GM18909 (cell line): Measurements from ENCODE around the gene IP6K1.
"Not testable (repeated sequence)": the region's sequence is repeated elsewhere in the genome, so short reads cannot be mapped to it uniquely, and the experiment has no call there.

Source experiments
- ATAC-seq: cut with Tn5 transposase; IDR thresholded peaks from one replicate; pipeline ENCODE4 v1.9.1; 2021; ENCODE audit warnings: mild to moderate bottlenecking; ENCODE audit not compliant: unreplicated experiment, poor library complexity

Gene IP6K1

GRCh38 chr3:49794926-49795905 is 8.9 kb upstream of the IP6K1 start:
- no peak for ATAC-seq

GRCh38 chr3:49794431-49794830 is 8.1 kb upstream of the IP6K1 start:
- no peak for ATAC-seq

- ATAC-seq, result no peak
These were observed 7.2 kb upstream of the IP6K1 start for GRCh38 chr3:49793486-49794085.

GRCh38 chr3:49792371-49793150 is 6.2 kb upstream of the IP6K1 start:
- no peak for ATAC-seq

- no peak for ATAC-seq
These were observed 5.2 kb upstream of the IP6K1 start for GRCh38 chr3:49791571-49791970.

GRCh38 chr3:49790626-49791411 is 4.5 kb upstream of the IP6K1 start:
- no peak for ATAC-seq

GRCh38 chr3:49788056-49788455 is 1.7 kb upstream of the IP6K1 start:
- ATAC-seq, result no peak

- ATAC-seq, result no peak
These were observed 1.2 kb upstream of the IP6K1 start for GRCh38 chr3:49787536-49787935.

GRCh38 chr3:49787182-49787464 is 781 bp upstream of the IP6K1 start:
- peak; percentile 2 for ATAC-seq

GRCh38 chr3:49785565-49786356 is 581 bp downstream of the IP6K1 start:
- peak; percentile 55 for ATAC-seq

GRCh38 chr3:49782277-49782676 is 4.1 kb downstream of the IP6K1 start:
- not testable (repeated sequence) for ATAC-seq

- no peak for ATAC-seq
These were observed 4.7 kb downstream of the IP6K1 start for GRCh38 chr3:49781415-49782199.

- ATAC-seq, result not testable (repeated sequence)
These were observed 5.4 kb downstream of the IP6K1 start for GRCh38 chr3:49780975-49781365.

GRCh38 chr3:49780080-49780974 is 6.0 kb downstream of the IP6K1 start:
- ATAC-seq, result no peak

- ATAC-seq, result no peak
These were observed 6.8 kb downstream of the IP6K1 start for GRCh38 chr3:49779358-49780079.

- ATAC-seq, result not testable (repeated sequence)
These were observed 10.2 kb downstream of the IP6K1 start for GRCh38 chr3:49776101-49776500.

- ATAC-seq, result no peak
These were observed 10.8 kb downstream of the IP6K1 start for GRCh38 chr3:49775538-49775937.
